ENCODE data around the gene GCNT1.
"Not testable (repeated sequence)": the region's sequence is repeated elsewhere in the genome, so short reads cannot be mapped to it uniquely, and the experiment has no call there.

GCNT1 gene

GRCh38 chr9:76443887-76444286, 15.1 kb upstream of the GCNT1 start:
- DNase-seq (ENCODE audit: low read depth, low spot score): no peak

GRCh38 chr9:76444322-76444929, 14.6 kb upstream of the GCNT1 start:
- DNase-seq (ENCODE audit: low read depth, low spot score): no peak

- no peak for DNase-seq (ENCODE audit: low read depth, low spot score)
Observed at GRCh38 chr9:76445976-76446375, 13.0 kb upstream of the GCNT1 start.

GRCh38 chr9:76448501-76448900, 10.5 kb upstream of the GCNT1 start:
- no peak for DNase-seq (ENCODE audit: low read depth, low spot score)

GRCh38 chr9:76451234-76451633, 7.7 kb upstream of the GCNT1 start:
- no peak for DNase-seq (ENCODE audit: low read depth, low spot score)

GRCh38 chr9:76452839-76453238, 6.1 kb upstream of the GCNT1 start:
- no peak for DNase-seq (ENCODE audit: low read depth, low spot score)

GRCh38 chr9:76453785-76454184, 5.2 kb upstream of the GCNT1 start:
- DNase-seq (ENCODE audit: low read depth, low spot score): no peak

- DNase-seq (ENCODE audit: low read depth, low spot score): no peak
Observed at GRCh38 chr9:76454311-76454710, 4.7 kb upstream of the GCNT1 start.

GRCh38 chr9:76456202-76456926, 2.6 kb upstream of the GCNT1 start:
- DNase-seq (ENCODE audit: low read depth, low spot score): no peak

- DNase-seq (ENCODE audit: low read depth, low spot score): no peak
Observed at GRCh38 chr9:76459694-76460635, 983 bp downstream of the GCNT1 start.

GRCh38 chr9:76462126-76462525, 3.1 kb downstream of the GCNT1 start:
- DNase-seq (ENCODE audit: low read depth, low spot score): no peak

GRCh38 chr9:76463211-76463610, 4.2 kb downstream of the GCNT1 start:
- DNase-seq (ENCODE audit: low read depth, low spot score): no peak

GRCh38 chr9:76464706-76465105, 5.7 kb downstream of the GCNT1 start:
- no peak for DNase-seq (ENCODE audit: low read depth, low spot score)

- no peak for DNase-seq (ENCODE audit: low read depth, low spot score)
Observed at GRCh38 chr9:76465442-76466298, 6.7 kb downstream of the GCNT1 start.

GRCh38 chr9:76466299-76466605, 7.3 kb downstream of the GCNT1 start:
- DNase-seq (ENCODE audit: low read depth, low spot score): no peak

GRCh38 chr9:76474419-76474818, 15.4 kb downstream of the GCNT1 start:
- no peak for DNase-seq (ENCODE audit: low read depth, low spot score)

- DNase-seq (ENCODE audit: low read depth, low spot score): no peak
Observed at GRCh38 chr9:76475686-76476085, 16.7 kb downstream of the GCNT1 start.

GRCh38 chr9:76477818-76478217, 18.8 kb downstream of the GCNT1 start:
- DNase-seq (ENCODE audit: low read depth, low spot score): not testable (repeated sequence)

GRCh38 chr9:76478226-76478625, 19.2 kb downstream of the GCNT1 start:
- DNase-seq (ENCODE audit: low read depth, low spot score): no peak

- DNase-seq (ENCODE audit: low read depth, low spot score): not testable (repeated sequence)
Observed at GRCh38 chr9:76479337-76479736, 20.4 kb downstream of the GCNT1 start.

GRCh38 chr9:76486151-76486550, 27.2 kb downstream of the GCNT1 start:
- no peak for DNase-seq (ENCODE audit: low read depth, low spot score)

All from activated naive CD8-positive, alpha-beta T cell treated with anti-CD3 and anti-CD28 coated beads, Interleukin-2, amount 50 U/mL, for 16 hours (primary cell).